KBM-7 (cell line): ENCODE measurements around the gene PDE8B.

Source experiments
- DNase-seq: peaks from one replicate; pipeline ENCODE4 v3.0.0-alpha.2; 2015
- in situ Hi-C: fragments of 300-500 bp; cut with MboI; formaldehyde crosslinking; loops from 2 replicates; pipeline ENCODE4 v1.14.3; 2020; ENCODE audit warnings: low sequenced_read_pairs, low pct_unique_long_range_greater_than_20kb, mixed read lengths

The PDE8B gene

DNA sequence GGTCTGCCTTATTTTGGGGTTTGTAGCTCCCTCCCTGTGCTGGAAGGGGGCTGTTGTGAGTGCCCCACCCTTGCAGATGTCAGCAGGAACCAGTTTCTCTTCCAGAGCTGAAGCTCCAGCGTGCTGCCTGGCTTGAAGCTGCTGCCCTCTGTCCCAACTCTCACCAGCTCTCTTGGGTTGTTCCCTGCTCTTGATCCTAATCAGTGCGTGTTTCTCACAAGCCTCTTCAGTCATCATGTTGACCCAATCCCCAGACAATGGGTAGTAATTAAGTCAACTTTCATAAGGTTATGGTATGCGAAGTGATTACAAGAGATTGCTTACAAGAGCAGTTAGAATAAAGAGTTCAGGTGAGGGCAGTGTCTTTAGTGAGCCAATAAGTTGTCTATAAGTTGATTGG is 57.0 kb downstream of the PDE8B start:
- DNase-seq: no peak
- in situ Hi-C loops: no loop called here

DNA sequence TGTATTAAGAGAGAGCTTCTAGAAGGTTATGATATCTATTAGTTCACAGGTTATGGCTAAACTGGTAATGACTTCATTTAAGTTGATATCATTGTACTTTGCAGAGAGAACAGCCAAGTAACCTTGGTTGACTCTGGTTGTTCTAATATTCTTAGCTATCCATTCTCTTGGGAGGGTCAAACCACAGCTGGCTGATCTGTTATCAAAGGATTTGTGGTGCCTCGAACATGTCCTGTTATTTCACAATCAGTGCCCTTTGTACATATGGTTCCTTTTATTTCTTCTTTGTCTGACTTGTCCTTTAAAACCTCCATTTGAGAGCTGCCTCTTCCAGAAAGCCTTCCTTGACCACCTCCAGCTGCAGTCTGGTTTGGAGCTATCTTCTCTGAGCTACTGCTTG is 61.7 kb downstream of the PDE8B start:
- DNase-seq: no peak
- in situ Hi-C loops: no loop called here

DNA sequence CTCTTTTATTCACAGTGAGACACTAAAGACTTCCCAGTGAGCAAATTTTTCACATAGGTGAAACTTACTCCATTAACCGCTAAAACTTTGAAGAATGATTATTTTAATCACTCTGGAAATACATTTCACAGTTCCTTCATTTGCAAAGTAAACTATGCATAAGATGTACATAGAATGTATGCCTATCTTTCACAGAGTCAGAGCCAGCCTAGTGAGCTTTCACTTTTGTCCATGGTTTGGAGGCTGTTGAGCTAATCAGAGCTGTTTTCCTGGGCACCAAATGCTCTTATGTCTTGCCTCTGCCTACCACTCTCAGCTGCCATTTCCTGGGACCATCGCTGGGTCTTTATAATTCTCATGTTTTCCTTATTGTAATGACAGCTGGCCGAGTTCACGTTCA is 67.3 kb downstream of the PDE8B start:
- DNase-seq: no peak
- in situ Hi-C loops: no loop called here

DNA sequence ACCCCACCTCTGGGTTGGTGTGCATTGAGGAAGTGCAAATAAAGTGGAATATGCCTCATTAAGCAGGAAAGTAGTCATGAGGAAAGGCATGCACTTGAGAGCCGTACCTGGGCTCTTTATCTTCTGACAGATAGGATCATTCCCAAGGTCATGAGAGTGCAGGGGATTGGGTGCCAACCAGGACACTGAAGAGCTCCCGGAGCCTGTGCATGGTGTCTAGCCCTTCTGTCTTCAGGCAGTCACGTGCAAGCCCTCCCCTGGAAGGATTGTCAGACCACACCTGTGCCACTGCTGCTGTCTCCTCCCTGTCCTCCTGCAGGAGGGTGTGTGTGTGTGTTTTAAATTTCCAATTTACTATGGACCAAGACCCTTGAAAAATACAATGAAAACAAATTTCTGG is 69.6 kb downstream of the PDE8B start:
- in situ Hi-C loops: no loop called here
- no peak for DNase-seq

DNA sequence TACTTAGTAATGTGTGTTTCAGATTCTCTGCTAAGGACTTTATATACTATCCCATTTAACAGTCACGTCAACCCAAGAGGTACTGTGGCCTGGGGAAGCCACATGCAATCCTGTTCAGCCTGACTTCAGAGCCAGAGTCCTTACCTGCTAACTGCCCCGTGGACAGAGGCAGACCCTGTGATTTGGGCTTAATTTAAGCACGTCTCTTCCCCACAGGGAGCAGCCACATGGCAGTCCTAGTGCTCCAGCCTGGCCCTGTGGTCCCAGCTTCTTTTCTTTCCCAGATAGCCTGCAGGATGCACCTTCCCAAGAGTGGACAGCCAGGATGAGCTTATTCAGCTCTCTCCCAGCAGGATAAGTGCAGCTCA is 71.5 kb downstream of the PDE8B start:
- DNase-seq: no peak
- in situ Hi-C loops: no loop called here

DNA sequence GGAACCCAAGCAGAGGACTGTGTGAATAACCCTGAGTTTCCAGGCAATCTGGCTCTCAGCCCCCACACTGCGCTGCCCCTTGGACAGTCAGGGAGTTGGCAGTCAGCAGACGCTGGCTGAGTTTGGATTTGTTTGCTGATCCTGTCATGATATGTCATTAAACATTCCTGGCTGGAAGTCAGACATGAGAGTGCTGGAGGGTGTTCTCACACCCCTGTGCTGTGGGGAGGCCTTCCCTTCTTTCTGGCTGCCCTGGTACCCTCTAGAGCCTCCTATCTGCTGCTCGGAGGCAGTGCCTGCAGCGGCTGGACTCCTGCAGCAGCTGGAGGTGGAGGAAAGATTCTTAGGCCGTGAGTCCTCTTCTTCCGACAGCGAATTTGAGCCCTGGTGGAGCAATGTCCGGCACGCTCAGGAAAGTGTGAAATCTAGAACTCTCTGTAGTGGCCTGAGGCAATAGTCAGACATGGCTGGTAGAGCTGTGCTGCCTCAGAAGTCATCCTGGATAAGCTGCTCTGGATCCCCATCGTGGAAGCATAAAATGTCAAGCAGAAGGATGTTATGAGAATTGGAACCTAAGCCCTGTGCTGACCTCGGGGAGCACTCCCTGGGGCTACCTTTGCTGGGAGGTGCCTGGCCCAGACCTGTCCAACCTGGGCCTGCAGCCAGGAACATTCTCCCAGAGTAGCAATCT is 72.0 kb downstream of the PDE8B start:
- no peak for DNase-seq
- in situ Hi-C loops: no loop called here

DNA sequence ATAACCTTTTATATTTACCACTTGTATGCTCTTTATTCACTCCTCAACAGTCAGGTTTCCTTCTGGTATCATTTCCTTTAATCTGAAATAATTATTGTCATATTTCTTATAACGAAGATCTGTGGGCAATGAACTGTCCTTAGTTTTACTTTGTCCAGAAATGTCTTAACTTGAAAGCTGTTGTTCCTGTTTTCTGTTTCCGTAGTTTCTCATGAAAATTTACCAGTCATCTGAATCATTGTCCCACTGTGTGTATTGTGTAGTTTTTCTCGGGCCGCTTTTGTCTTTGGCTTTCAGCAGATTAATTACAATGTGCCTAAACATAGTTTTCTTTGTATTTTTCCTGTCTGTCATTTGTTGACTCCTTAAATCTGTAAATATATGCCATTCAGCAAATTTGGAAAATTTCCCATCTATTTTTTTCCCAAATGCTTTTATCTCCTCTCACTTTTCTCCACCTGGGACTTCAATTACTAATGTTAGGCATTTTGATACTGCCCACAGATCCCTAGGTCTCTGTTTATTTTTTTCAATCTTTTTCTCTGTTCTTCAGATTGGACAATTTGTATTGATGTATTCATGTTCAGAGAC is 74.9 kb downstream of the PDE8B start:
- peak; percentile 25 for DNase-seq
- in situ Hi-C loops: no loop called here

DNA sequence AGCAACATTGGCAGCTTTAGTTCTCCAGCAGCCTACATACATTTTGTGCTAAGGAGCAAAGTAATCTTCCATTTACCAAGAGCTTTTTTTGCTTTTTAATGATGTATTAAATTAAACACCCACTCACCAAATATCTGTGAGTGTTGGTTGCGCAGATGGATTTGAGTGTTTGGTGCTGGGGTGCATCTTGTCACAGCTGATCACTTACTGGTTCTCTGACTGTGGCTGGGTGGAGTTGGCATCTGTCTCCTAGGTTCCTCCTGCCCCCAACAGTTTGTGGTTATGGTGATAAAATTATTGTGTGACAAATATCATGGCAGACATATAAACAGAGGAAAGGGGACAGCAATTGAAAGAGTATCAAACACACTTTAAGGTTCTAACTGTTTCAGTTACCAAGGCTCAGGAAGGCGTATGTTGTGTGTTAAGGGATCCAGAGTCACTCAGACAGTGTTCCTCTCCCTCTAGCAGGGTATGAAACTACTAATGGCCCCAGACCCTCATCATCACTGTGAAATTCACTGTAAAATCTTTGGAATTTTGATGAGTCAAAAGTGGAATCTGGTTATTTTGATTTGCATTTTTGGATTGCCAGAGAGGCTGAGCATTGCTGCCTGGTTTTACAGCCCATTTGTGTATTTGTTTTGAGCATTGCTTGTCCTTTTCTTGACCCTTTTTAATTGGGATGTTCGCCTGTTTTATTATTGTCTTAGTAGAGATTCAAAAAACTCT is 81.7 kb downstream of the PDE8B start:
- in situ Hi-C loops: no loop called here
- DNase-seq: no peak

DNA sequence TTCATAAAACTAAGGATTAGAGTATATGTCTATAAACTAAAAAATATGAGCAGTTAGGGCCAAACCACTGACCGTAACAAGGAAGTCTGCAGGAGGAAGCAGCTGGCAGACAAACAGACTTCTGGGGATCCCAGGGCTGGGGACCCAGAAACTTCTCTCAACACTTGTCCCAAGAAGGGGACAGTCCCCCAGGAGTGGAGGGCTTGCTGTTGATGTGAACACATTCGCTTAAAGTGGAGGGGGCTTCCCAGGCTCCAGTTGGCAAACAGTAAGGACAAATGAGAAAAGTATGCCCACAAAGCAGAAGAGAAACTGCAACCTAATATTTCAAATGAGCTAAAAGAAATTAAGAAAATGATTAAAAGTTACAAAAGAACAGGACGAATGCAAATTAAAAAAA is 83.7 kb downstream of the PDE8B start:
- in situ Hi-C loops: no loop called here
- DNase-seq: peak; percentile 24

DNA sequence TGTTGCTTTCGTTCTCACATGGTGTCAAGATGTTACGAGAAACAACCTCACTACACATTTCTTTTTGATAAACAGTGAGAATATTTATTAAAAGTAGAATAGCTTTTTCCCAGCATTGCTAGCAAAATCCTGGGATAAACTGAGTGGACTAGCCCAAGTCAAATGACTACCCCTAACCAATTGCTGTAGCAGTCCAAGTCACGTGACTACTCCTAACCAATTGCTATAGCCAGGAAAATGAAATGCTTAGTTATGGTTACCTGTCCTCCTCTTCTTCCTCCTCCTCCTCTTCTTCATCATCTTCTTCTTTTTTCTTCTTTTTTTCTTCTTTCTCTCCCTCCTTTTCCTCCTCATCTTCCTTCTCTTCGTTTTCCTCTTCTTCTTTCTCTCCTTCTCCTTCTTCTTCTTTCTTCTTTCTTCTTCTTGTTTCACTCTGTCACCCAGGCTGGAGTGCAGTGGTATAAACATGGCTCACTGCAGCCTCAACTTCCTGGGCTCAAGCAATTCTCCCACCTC is 85.4 kb downstream of the PDE8B start:
- in situ Hi-C loops: no loop called here
- no peak for DNase-seq

DNA sequence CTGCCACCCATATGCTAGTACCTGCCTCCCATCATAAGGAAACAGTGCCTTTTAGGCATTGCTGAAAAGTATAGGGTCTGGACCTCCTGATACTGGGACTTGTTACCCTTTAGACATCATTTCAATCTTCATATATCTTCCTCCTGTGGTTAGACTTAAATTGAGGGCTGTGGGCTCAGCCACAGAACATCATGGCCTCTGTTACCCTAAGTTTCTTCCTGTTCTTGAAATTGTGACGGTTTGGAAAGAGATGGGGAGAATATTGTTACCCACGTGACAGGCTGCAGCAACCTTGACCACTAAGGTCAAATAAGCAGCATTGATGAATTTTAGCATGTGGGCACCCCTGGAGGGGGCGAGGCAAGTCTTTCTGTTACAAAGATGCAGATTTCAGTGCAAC is 87.7 kb downstream of the PDE8B start:
- in situ Hi-C loops: no loop called here
- DNase-seq: no peak

DNA sequence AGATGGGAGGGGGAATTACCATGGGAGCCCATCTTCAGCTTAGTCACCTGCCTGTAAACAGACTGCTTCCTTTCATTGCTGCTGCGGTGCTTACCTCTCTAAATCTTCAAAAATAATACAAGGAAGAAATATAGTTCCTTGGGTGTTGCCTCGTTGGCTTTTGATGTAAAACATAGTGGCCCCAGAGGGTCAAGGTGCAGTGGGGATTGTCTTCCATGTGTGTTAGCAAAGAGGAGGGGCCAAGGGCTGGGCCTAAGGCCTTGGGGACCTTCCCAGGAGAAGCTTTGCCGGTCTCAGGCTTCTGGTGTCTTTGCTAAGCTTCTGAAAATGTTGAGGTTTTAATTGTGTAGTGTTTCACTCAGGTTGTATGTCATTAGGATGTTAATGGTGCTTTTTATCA is 90.0 kb downstream of the PDE8B start:
- in situ Hi-C loops: no loop called here
- no peak for DNase-seq

DNA sequence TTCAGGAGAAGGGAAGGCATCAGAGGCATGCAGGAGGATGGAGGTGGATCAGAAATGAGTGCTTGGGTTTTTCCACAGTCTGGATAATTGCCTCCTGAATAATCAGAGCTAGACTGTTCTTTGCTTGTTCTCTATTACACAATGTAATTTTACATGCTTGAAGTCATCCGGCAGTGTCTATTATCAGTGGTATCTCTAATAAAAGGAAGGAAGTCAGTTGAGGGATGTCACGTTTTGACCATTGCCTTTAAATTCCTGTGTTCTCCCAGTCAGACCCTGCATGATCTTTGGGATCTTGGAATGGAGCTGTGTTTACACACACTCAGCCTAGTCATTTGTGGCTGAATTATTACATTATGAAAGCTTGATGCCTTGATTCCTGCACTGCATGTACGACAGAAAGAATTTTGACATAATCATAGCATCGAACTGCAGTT is 91.0 kb downstream of the PDE8B start:
- in situ Hi-C loops: no loop called here
- DNase-seq: no peak

DNA sequence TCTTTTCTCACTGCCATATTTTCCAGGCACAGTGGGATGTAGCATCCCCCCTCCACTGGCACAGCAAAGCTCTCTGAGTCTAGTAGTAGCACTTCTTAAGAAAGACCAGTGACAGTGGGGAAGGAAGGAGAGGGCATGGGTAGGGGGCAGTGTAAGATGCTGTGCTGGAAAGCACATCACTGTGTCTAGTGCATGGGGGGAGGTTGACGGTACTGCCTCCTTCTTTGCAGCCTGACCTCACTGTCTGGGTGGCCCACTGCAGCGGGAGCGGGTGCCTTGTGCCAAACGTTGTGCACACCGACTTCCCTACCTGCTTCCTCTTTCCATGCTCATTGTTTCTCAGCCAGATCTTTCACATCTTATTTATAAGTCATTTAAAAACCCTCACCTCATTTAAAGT is 91.8 kb downstream of the PDE8B start:
- in situ Hi-C loops: no loop called here
- DNase-seq: no peak

DNA sequence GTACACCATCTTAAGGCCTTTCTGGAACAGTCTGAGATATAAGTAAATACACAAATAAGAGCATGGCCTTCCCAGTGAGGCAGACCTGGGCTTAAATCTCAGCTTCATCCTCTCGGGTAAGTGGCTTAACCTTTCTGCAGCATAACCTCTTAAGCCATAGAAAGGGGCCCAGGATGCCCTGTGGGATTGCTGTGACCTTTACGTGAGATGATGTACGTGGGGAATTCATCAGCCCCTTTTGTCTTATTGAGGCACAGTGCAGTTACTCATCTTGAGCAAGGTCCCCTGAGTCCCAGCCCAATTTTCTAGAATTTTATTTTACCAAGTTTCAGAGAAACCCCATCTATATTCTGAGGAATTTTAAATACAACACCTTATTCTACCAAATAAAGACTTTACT is 92.2 kb downstream of the PDE8B start:
- DNase-seq: no peak

DNA sequence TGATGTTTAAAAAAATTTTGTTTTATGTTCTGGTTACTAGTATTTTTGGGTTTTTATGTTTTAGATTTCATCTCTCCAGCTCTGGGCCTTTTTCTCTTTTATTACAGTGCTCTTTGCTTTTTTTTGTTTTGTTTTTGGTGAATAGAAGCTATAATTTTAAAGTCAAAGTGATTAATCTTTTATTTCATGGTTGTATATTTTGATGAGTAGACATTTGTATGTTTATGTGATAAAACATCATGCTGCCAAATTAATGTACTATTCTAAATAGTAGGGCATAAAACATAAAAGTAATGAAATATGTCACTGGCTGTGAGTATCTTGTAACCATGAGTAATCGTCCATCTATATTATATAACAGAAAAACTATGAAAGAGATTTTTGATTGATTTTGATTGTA is 93.9 kb downstream of the PDE8B start:
- in situ Hi-C loops: no loop called here
- no peak for DNase-seq

More for the DNA sequence above, 92.2 kb downstream of the PDE8B start:
- in situ Hi-C loops: no loop called here

DNA sequence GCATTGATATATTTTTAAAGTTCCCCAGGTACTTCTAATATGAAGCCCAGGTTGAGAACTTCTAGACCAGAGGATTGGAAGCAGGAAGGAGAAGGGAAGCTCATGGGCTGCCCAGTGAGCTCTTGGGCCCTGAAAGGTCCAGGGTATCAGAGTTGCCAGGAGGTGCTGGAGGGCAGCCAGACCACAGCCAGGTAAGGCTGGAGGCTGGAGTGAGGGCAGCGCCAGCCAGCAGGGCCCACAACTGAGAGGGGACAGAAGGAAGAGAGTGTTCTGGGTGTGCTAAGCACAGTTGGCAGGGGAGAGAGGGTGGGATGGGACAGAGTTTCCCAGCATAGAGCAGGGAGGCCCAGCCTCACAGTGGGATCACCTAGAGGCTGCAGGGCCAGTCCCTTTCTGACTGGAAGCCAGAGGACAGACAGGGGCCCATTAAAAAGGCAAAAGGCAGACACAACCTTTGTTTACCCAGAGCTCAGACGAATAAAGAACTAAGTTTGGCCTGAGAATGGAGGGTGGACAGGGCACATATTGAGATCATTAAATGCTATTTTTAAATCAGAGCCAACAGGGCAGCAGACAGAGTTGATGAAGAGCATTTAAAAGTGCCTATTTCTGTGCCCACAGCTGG is 94.9 kb downstream of the PDE8B start:
- no peak for DNase-seq
- in situ Hi-C loops: no loop called here

DNA sequence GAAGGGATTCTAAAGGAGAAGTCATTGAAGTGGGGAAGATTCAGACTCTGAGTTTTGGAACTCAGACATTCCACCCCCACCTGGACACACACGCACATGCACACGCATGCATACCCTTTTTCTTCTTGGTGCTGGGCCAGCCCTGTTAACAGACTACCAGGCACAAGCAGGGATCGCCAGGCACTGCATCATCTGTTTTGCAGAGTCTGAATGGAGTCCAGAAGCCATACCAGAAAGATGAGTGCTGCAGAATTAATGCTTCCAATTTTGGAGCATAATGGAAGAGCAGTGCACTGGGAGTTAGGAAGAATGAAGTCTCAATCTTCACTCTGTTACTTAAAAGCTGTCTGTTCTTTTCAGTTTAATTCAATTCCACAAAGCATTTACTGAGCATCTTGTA is 95.5 kb downstream of the PDE8B start:
- in situ Hi-C loops: no loop called here
- no peak for DNase-seq

DNA sequence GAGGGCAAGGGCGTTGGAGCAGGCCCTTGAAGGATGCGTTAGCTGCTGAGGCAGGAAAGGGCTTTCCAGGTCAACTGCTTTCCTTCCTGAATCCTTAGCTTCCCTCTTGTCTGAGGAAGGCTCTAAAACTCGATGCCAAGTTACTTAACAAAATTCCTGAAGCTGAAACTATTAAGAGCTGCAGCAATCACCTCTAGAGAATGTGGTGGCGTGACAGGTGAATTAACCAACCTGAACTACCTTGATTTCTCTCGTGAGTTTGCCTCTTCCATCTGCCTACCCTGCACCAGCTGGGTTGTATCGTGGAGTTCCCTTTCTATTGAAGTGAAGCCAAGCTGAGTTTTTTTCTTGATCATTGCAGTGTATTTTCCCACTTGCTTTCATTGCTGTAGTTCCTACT is 96.1 kb downstream of the PDE8B start:
- in situ Hi-C loops: no loop called here
- DNase-seq: no peak
